Upper lobe of left lung (tissue), 4 donors: ENCODE measurements around the gene TEX19.

Experiments
- CTCF ChIP-seq, 6 experiments: fragments of 450-650 bp in 4 of 6; fragments of 200-600 bp in 2 of 6; sonication (generic) in 2 of 6; IDR thresholded peaks; one replicate each; pipeline ENCODE4 v1.5.1; 2016 to 2019; ENCODE audit warnings: antibody characterized with exemption in 6 of 6
- POLR2A ChIP-seq, 4 donors: fragments of 450-650 bp; IDR thresholded peaks; one replicate each; pipeline ENCODE4 v1.5.1; 2016 to 2017; ENCODE audit warnings: antibody characterized with exemption in 4 of 4, mild to moderate bottlenecking in 2 of 4

- TF ChIP-seq POLR2A (IDR thresholded peaks at IDR 0.05): no peak
- TF ChIP-seq CTCF (IDR thresholded peaks at IDR 0.05): no peak
Observed at GRCh38 chr17:82408938-82409318, 49.9 kb downstream of the TEX19 start.
